Mesothelial cell of epicardium (in vitro differentiated cells): ENCODE results near the gene STX3. TPM values are rescaled to one million over a fixed set of nuclear protein-coding genes. Genes with fewer than 3 reads are reported as not detected.

Experiments used
- DNase-seq, 2 experiments: peaks; one replicate each; pipeline ENCODE4 v3.0.0; 2021; ENCODE audit warnings: low spot score in 2 of 2; ENCODE audit not compliant: unreplicated experiment in 2 of 2
- H3K27ac Mint-ChIP-seq: 2 replicates; pipeline ENCODE4 v1.8.0; 2021; ENCODE audit warnings: mixed read lengths
- H3K27me3 Mint-ChIP-seq: 2 replicates; pipeline ENCODE4 v1.8.0; 2021; ENCODE audit warnings: low read depth, mixed read lengths
- H3K36me3 Mint-ChIP-seq: 2 replicates; pipeline ENCODE4 v1.8.0; 2021; ENCODE audit warnings: mixed read lengths
- H3K4me1 Mint-ChIP-seq: 2 replicates; pipeline ENCODE4 v1.8.0; 2021; ENCODE audit warnings: mixed read lengths
- H3K4me3 Mint-ChIP-seq: 2 replicates; pipeline ENCODE4 v1.8.0; 2021; ENCODE audit warnings: mild to moderate bottlenecking, moderate library complexity, mixed read lengths
- H3K9me3 Mint-ChIP-seq: 2 replicates; pipeline ENCODE4 v1.8.0; 2021; ENCODE audit warnings: mixed read lengths
- total RNA-seq: library from RNA; stranded (reverse); gene quantifications from 3 replicates; pipeline ENCODE4 v1.2.1, GENCODE V29; 2021
- TF ChIP-seq, protein P1 (sequence below): fragments of 200-600 bp; sonication (generic); IDR thresholded peaks from one replicate; pipeline ENCODE4 v1.5.0; 2021; ENCODE audit warnings: antibody characterized with exemption; ENCODE audit not compliant: unreplicated experiment

Gene STX3
- total RNA-seq, 1 donor from 2014 or later: 24.2 TPM

- Mint-ChIP-seq H3K27ac (no peak overlapping the region), H3K27me3 (no peaks in the 10 kb centered on the region), H3K4me1 (peaks cover 4% of the 10 kb centered on the region), H3K9me3 (no peaks in the 10 kb centered on the region), H3K36me3 (no peaks in the 10 kb centered on the region), H3K4me3 (no peak overlapping the region)
- TF ChIP-seq, protein P1, sequence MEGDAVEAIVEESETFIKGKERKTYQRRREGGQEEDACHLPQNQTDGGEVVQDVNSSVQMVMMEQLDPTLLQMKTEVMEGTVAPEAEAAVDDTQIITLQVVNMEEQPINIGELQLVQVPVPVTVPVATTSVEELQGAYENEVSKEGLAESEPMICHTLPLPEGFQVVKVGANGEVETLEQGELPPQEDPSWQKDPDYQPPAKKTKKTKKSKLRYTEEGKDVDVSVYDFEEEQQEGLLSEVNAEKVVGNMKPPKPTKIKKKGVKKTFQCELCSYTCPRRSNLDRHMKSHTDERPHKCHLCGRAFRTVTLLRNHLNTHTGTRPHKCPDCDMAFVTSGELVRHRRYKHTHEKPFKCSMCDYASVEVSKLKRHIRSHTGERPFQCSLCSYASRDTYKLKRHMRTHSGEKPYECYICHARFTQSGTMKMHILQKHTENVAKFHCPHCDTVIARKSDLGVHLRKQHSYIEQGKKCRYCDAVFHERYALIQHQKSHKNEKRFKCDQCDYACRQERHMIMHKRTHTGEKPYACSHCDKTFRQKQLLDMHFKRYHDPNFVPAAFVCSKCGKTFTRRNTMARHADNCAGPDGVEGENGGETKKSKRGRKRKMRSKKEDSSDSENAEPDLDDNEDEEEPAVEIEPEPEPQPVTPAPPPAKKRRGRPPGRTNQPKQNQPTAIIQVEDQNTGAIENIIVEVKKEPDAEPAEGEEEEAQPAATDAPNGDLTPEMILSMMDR: no peak
- DNase-seq: no peak
Observed at GRCh38 chr11:59767225-59767611, 12.0 kb downstream of the STX3 start.

DNA sequence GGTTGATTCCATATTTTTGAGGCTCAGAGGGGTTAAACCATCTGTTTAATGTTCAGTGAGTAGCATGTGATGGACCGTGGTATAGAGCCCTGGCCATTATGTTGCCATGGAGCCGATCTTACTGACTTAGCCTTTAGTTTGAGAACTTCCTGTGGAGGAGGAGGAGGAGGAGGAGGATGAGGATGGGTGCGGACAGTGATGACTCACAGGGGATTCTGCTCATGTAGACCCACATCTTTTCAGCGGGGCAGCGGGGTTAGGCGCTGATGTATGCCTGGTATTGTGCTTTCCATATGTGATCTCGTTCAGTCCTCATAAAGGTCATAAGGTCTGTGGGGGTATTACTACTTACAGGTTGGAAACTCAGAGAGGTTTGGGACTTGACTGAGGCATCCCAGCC lies 13.9 kb downstream of the STX3 start:
- Mint-ChIP-seq H3K27ac (no peak overlapping the region), H3K4me3 (no peak overlapping the region), H3K4me1 (peaks cover 4% of the 10 kb centered on the region), H3K36me3 (peaks cover 2% of the 10 kb centered on the region), H3K27me3 (no peaks in the 10 kb centered on the region), H3K9me3 (no peaks in the 10 kb centered on the region)
- DNase-seq: no peak
- TF ChIP-seq, protein P1: no peak

- H3K36me3 Mint-ChIP-seq: peaks cover 2% of the 10 kb centered on the region
- DNase-seq: no peak
- peaks cover 4% of the 10 kb centered on the region for H3K4me1 Mint-ChIP-seq
- H3K27me3 Mint-ChIP-seq: no peaks in the 10 kb centered on the region
- H3K9me3 Mint-ChIP-seq: no peaks in the 10 kb centered on the region
- no peak overlapping the region for H3K4me3 Mint-ChIP-seq
- TF ChIP-seq, protein P1: no peak
- H3K27ac Mint-ChIP-seq: no peak overlapping the region
Observed at GRCh38 chr11:59769828-59770227, 14.7 kb downstream of the STX3 start.

DNA sequence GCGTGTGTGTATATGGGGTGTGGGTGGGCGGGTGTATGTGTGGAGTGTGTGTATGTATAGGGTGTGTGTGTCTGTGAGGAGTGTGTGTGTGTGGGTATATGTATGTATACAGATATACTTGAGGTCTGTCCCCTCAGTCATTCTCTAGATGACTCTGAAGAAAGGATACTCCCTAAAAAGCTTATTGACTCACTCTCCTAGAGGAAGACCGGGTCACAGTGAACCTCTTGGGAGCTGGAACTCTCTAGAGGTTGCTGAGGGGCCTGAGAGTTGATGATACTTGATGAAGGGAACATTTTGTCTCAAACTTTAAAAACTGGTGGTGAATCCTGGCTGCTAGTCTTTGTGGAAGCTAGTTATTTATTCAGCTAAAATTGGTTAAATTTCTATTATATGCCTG lies 15.1 kb downstream of the STX3 start:
- TF ChIP-seq, protein P1: no peak
- Mint-ChIP-seq H3K4me3 (no peak overlapping the region), H3K36me3 (peaks cover 4% of the 10 kb centered on the region), H3K27me3 (no peaks in the 10 kb centered on the region), H3K4me1 (peaks cover 4% of the 10 kb centered on the region), H3K9me3 (no peaks in the 10 kb centered on the region), H3K27ac (no peak overlapping the region)
- no peak for DNase-seq

DNA sequence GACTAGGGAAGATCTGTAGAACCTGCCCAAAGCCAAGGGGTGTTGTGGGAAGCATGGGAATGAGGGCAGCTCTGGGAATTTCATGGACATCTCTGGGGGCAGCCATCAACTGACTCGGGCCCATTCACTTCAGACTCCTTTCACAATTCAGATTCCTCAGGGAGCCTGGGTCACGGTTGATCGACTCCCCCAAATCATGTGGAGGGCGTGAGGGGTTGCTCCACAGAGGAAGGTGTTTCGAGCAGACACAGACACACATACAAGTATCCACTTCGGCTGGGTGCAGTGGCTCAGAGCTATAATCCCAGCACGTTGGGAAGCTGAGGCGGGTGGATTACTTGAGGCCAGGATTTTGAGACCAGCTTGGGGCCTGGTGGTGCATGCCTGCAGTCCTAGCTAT lies 15.7 kb downstream of the STX3 start:
- H3K4me3 Mint-ChIP-seq: no peak overlapping the region
- peaks cover 4% of the 10 kb centered on the region for H3K4me1 Mint-ChIP-seq
- TF ChIP-seq, protein P1: no peak
- H3K36me3 Mint-ChIP-seq: peaks cover 4% of the 10 kb centered on the region
- no peak overlapping the region for H3K27ac Mint-ChIP-seq
- no peaks in the 10 kb centered on the region for H3K27me3 Mint-ChIP-seq
- no peak for DNase-seq
- no peaks in the 10 kb centered on the region for H3K9me3 Mint-ChIP-seq

GRCh38 chr11:59771605-59772004 lies 16.4 kb downstream of the STX3 start:
- no peak overlapping the region for H3K27ac Mint-ChIP-seq
- TF ChIP-seq, protein P1: no peak

More at GRCh38 chr11:59771605-59772004, 16.4 kb downstream of the STX3 start:
- Mint-ChIP-seq H3K27me3 (no peaks in the 10 kb centered on the region), H3K9me3 (no peaks in the 10 kb centered on the region), H3K4me3 (no peak overlapping the region), H3K4me1 (peaks cover 8% of the 10 kb centered on the region), H3K36me3 (peaks cover 4% of the 10 kb centered on the region)
- DNase-seq: no peak
